Measurements from ENCODE around the gene FAT4. TPM values are rescaled to one million over a fixed set of nuclear protein-coding genes. Genes with fewer than 3 reads are reported as not detected.

Gene FAT4
- total RNA-seq, 1 donor from 2014 or later = 9.8 TPM

DNA sequence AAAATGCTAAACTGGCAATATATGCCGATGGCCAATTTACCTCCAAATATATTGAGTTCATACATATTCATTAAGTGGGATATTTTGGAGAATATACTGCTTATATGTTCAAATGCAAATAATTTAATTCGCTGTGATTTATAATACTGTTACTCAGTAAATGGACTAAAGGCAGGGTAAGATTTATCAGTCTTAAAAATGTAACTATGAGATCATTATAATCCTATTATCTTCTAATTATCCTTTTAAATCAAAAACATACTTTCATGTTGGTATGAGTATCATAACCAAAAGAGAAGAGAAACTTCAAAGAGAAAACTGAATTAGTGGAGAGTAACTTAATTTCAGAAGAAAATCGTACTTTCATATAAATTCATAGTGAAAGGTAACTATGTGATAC, 44.6 kb downstream of the FAT4 start:
- Histone ChIP-seq H3K4me3 (no peak overlapping the region), H3K27ac (no peak overlapping the region), H3K36me3 (no peaks in the 10 kb centered on the region), H3K9me3 (no peaks in the 10 kb centered on the region), H3K4me1 (no peaks in the 10 kb centered on the region), H3K27me3 (no peaks in the 10 kb centered on the region)
- TF ChIP-seq POLR2AphosphoS5 (IDR thresholded peaks at IDR 0.05; ENCODE audit: insufficient read depth in 1 of 2, low read depth in 1 of 2) (no peak), POLR2A (IDR thresholded peaks at IDR 0.05) (no peak)
- TF ChIP-seq, protein P1, sequence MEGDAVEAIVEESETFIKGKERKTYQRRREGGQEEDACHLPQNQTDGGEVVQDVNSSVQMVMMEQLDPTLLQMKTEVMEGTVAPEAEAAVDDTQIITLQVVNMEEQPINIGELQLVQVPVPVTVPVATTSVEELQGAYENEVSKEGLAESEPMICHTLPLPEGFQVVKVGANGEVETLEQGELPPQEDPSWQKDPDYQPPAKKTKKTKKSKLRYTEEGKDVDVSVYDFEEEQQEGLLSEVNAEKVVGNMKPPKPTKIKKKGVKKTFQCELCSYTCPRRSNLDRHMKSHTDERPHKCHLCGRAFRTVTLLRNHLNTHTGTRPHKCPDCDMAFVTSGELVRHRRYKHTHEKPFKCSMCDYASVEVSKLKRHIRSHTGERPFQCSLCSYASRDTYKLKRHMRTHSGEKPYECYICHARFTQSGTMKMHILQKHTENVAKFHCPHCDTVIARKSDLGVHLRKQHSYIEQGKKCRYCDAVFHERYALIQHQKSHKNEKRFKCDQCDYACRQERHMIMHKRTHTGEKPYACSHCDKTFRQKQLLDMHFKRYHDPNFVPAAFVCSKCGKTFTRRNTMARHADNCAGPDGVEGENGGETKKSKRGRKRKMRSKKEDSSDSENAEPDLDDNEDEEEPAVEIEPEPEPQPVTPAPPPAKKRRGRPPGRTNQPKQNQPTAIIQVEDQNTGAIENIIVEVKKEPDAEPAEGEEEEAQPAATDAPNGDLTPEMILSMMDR (IDR thresholded peaks at IDR 0.05) = no peak
- no peak for DNase-seq (ENCODE audit: extremely low spot score in 2 of 2)
- intact Hi-C loops (cut with DNase I) = no loop called here

GRCh38 chr4:125359960-125360634, 45.3 kb downstream of the FAT4 start:
- Histone ChIP-seq H3K27ac (no peak overlapping the region), H3K36me3 (no peaks in the 10 kb centered on the region), H3K4me1 (no peaks in the 10 kb centered on the region), H3K9me3 (no peaks in the 10 kb centered on the region), H3K27me3 (no peaks in the 10 kb centered on the region), H3K4me3 (no peak overlapping the region)
- intact Hi-C loops (cut with DNase I) = no loop called here
- DNase-seq (ENCODE audit: extremely low spot score in 2 of 2) = no peak
- TF ChIP-seq POLR2AphosphoS5 (IDR thresholded peaks at IDR 0.05; ENCODE audit: insufficient read depth in 1 of 2, low read depth in 1 of 2) (no peak), POLR2A (IDR thresholded peaks at IDR 0.05) (no peak)
- TF ChIP-seq, protein P1 (IDR thresholded peaks at IDR 0.05) = no peak

DNA sequence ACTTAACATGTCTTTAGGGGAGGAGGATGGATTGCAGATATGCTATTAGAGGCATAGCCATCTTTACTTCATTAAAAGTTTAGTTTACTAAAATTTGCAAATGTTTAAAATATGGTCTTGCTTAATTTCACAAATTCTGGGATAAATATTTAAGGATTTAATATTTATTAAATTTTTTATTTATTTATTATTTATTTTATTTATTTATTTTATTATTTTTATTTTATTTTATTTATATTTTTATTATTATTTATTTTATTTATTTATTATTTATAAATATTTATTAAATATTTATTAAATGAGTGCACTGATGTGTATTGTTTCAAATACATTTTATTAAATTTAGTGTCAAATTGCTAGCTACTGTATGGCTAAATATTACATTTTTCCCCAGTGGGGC, 46.0 kb downstream of the FAT4 start:
- H3K9me3 ChIP-seq = no peaks in the 10 kb centered on the region
- intact Hi-C loops (cut with DNase I) = no loop called here
- no peaks in the 10 kb centered on the region for H3K36me3 ChIP-seq
- H3K27ac ChIP-seq = no peak overlapping the region
- H3K27me3 ChIP-seq = no peaks in the 10 kb centered on the region
- no peak for DNase-seq (ENCODE audit: extremely low spot score in 2 of 2)
- H3K4me3 ChIP-seq = no peak overlapping the region
- TF ChIP-seq, protein P1 (IDR thresholded peaks at IDR 0.05) = no peak
- TF ChIP-seq POLR2AphosphoS5 (IDR thresholded peaks at IDR 0.05; ENCODE audit: insufficient read depth in 1 of 2, low read depth in 1 of 2) (no peak), POLR2A (IDR thresholded peaks at IDR 0.05) (no peak)
- no peaks in the 10 kb centered on the region for H3K4me1 ChIP-seq

Small RNA genes within 50 kb of the gene (small RNA-seq; reads per million reads assigned to genes)
- gene RF00019 = not detected

Data from vagina (tissue), 2 donors.